Measurements from ENCODE around the gene AMFR. TPM values are rescaled to one million over a fixed set of nuclear protein-coding genes. Genes with fewer than 3 reads are reported as not detected.
A peak's percentile ranks its signal among the peaks of the same experiment; 100 is the strongest.

AMFR gene
- total and polyA plus RNA-seq, 2 of the 13 experiments (the other 11 are each of a cell fraction or from before 2014, with no cell fraction given), result 52.9 to 108 TPM

DNA sequence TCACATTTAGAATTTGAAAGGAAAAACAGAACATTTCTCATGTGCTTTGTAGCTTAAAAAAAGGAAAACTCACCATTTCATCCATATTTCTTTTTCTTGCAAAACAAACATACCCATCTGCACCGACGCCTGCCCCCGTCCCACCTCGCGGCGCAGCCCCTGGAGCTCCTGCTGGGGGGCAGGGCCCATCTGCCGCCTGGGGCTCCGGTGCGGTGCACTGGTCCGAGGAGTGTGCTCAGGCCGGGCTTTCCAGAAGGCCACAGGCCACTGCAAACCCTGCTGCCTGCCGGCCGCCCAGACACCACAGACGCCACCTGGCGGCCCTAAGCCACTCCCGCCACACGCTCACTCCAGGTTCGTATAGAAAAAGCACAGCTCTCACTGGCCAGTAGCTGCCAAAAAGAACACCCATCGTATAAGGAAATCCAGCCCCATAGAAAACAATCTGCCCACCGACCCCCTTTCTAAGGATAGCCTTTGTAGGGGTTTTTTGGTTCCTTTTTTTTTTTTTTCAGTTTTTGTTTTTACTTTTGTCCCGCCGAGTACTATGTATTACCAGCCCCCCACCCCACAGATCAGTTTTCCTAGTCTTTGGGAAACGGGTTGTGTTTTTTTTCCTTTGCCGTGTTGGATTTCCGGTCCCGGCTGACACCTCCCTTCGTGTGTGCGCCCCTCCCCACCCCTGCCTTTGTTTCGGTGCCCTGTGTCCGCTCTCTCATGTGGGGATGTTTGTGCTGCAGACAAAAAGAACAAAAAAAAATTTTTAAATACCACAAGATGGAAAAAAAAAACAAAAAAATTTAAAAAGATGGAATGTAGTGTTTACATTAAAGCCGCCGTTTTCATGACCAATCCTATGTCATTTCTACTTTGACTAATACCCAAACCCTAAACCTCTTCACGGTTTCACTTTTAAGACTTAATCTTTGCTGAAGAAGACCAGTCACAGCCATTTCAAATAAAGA lies 68.8 kb downstream of the AMFR start (continued):
- TF ChIP-seq DRAP1 (CRISPR knock-in tag; IDR thresholded peaks at IDR 0.05), result 0 out of 2 replicates have a peak, but pooled peaks have one; percentile 48
- no peak for TF ChIP-seq ZNF850 (CRISPR knock-in tag; conservative IDR thresholded peaks at IDR 0.05)
- peak; percentile 74; the same call in 1 of the 2 replicates for TF ChIP-seq PHF21A (CRISPR knock-in tag; IDR thresholded peaks at IDR 0.05)
- TF ChIP-seq HNRNPUL1 (IDR thresholded peaks at IDR 0.05; ENCODE audit: low read depth, low read length), result no peak
- TF ChIP-seq ERF (CRISPR knock-in tag; IDR thresholded peaks at IDR 0.05), result peak; percentile 94
- TF ChIP-seq, protein P1, sequence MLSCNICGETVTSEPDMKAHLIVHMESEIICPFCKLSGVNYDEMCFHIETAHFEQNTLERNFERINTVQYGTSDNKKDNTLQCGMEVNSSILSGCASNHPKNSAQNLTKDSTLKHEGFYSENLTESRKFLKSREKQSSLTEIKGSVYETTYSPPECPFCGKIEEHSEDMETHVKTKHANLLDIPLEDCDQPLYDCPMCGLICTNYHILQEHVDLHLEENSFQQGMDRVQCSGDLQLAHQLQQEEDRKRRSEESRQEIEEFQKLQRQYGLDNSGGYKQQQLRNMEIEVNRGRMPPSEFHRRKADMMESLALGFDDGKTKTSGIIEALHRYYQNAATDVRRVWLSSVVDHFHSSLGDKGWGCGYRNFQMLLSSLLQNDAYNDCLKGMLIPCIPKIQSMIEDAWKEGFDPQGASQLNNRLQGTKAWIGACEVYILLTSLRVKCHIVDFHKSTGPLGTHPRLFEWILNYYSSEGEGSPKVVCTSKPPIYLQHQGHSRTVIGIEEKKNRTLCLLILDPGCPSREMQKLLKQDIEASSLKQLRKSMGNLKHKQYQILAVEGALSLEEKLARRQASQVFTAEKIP (CRISPR knock-in tag; IDR thresholded peaks at IDR 0.05; ENCODE audit: borderline replicate concordance), result no peak
- no peak for TF ChIP-seq MED8 (CRISPR knock-in tag; IDR thresholded peaks at IDR 0.05; ENCODE audit: insufficient replicate concordance)
- TF ChIP-seq ZNF660 (CRISPR knock-in tag; IDR thresholded peaks at IDR 0.05; ENCODE audit: borderline replicate concordance, low read depth), result no peak
- no peak for TF ChIP-seq SOX13 (IDR thresholded peaks at IDR 0.05)
- TF ChIP-seq SOX13 (CRISPR knock-in tag; conservative IDR thresholded peaks at IDR 0.05 in 1 of 2, IDR thresholded peaks at IDR 0.05 in 1 of 2), result peak in 1 of 2 experiments; percentile 14; a peak in 1 of 4 replicates
- no peak for TF ChIP-seq ZNF589 (CRISPR knock-in tag; conservative IDR thresholded peaks at IDR 0.05)
- peak; percentile 31; the same call in 1 of the 2 replicates for TF ChIP-seq NFYB (CRISPR knock-in tag; IDR thresholded peaks at IDR 0.05)
- TF ChIP-seq ZNF20 (CRISPR knock-in tag; IDR thresholded peaks at IDR 0.05), result no peak
- TF ChIP-seq XBP1 (CRISPR knock-in tag; IDR thresholded peaks at IDR 0.05), result no peak
- TF ChIP-seq KMT2A (CRISPR knock-in tag; IDR thresholded peaks at IDR 0.05), result peak; percentile 75
- TF ChIP-seq MATR3 (CRISPR knock-in tag; IDR thresholded peaks at IDR 0.05), result no peak
- TF ChIP-seq, protein P2, sequence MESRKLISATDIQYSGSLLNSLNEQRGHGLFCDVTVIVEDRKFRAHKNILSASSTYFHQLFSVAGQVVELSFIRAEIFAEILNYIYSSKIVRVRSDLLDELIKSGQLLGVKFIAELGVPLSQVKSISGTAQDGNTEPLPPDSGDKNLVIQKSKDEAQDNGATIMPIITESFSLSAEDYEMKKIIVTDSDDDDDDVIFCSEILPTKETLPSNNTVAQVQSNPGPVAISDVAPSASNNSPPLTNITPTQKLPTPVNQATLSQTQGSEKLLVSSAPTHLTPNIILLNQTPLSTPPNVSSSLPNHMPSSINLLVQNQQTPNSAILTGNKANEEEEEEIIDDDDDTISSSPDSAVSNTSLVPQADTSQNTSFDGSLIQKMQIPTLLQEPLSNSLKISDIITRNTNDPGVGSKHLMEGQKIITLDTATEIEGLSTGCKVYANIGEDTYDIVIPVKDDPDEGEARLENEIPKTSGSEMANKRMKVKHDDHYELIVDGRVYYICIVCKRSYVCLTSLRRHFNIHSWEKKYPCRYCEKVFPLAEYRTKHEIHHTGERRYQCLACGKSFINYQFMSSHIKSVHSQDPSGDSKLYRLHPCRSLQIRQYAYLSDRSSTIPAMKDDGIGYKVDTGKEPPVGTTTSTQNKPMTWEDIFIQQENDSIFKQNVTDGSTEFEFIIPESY (CRISPR knock-in tag; IDR thresholded peaks at IDR 0.05), result 0 out of 2 replicates have a peak, but pooled peaks have one; percentile 36
- 0 out of 2 replicates have a peak, but pooled peaks have one; percentile 60 for TF ChIP-seq ZNF724P (CRISPR knock-in tag; IDR thresholded peaks at IDR 0.05; ENCODE audit: borderline replicate concordance)
- TF ChIP-seq, protein P3, sequence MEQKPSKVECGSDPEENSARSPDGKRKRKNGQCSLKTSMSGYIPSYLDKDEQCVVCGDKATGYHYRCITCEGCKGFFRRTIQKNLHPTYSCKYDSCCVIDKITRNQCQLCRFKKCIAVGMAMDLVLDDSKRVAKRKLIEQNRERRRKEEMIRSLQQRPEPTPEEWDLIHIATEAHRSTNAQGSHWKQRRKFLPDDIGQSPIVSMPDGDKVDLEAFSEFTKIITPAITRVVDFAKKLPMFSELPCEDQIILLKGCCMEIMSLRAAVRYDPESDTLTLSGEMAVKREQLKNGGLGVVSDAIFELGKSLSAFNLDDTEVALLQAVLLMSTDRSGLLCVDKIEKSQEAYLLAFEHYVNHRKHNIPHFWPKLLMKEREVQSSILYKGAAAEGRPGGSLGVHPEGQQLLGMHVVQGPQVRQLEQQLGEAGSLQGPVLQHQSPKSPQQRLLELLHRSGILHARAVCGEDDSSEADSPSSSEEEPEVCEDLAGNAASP (CRISPR knock-in tag; IDR thresholded peaks at IDR 0.05; ENCODE audit: borderline replicate concordance), result peak; percentile 71
- TF ChIP-seq ZNF138 (CRISPR knock-in tag; IDR thresholded peaks at IDR 0.05; ENCODE audit: low read depth), result no peak
- peak; percentile 64 for TF ChIP-seq ZEB1 (IDR thresholded peaks at IDR 0.05; ENCODE audit: insufficient replicate concordance, low read depth)
- TF ChIP-seq ZNF761 (CRISPR knock-in tag; conservative IDR thresholded peaks at IDR 0.05), result peak; percentile 80; the same call in 1 of the 2 replicates
